Liver (tissue), 9 donors: ENCODE results near the gene VMAC. TPM values are rescaled to one million over a fixed set of nuclear protein-coding genes. Genes with fewer than 3 reads are reported as not detected.

Experiments
- DNase-seq: peaks from one replicate; pipeline ENCODE4 v3.0.0-alpha.2; 2017; ENCODE audit warnings: low spot score
- H3K27ac ChIP-seq, 2 donors: one replicate each; pipeline ENCODE4 v1.7.0; 2013; ENCODE audit warnings: inconsistent platforms in 2 of 2, low read length in 2 of 2, control low read depth in 1 of 2, low read depth in 1 of 2, mild to moderate bottlenecking in 1 of 2
- H3K27me3 ChIP-seq, 4 donors: one replicate each; pipeline versions ENCODE4 v1.6.1 to v1.7.0; 2013; ENCODE audit warnings: low read length in 3 of 4, inconsistent platforms in 1 of 4, mild to moderate bottlenecking in 1 of 4, moderate library complexity in 1 of 4; ENCODE audit not compliant: control insufficient read depth in 4 of 4, insufficient read depth in 4 of 4
- H3K36me3 ChIP-seq, 4 donors: one replicate each; pipeline versions ENCODE4 v1.6.1 to v1.7.0; 2013; ENCODE audit warnings: low read length in 3 of 4, mild to moderate bottlenecking in 3 of 4, low read depth in 1 of 4, moderate library complexity in 1 of 4; ENCODE audit not compliant: control insufficient read depth in 4 of 4, insufficient read depth in 3 of 4
- H3K4me1 ChIP-seq, 4 donors: one replicate each; pipeline versions ENCODE4 v1.6.1 to v1.7.0; 2013; ENCODE audit warnings: low read length in 3 of 4, mild to moderate bottlenecking in 3 of 4, moderate library complexity in 1 of 4; ENCODE audit not compliant: control insufficient read depth in 4 of 4, insufficient read depth in 4 of 4
- H3K4me3 ChIP-seq, 3 donors: one replicate each; pipeline versions ENCODE4 v1.6.1 to v1.7.0; 2013; ENCODE audit warnings: low read length in 3 of 3, control low read depth in 1 of 3, low read depth in 1 of 3, mild to moderate bottlenecking in 1 of 3
- H3K9ac ChIP-seq, 2 donors: one replicate each; pipeline ENCODE4 v1.7.0; 2013; ENCODE audit warnings: low read length in 2 of 2, mild to moderate bottlenecking in 2 of 2, moderate library complexity in 2 of 2, control low read depth in 1 of 2, low read depth in 1 of 2
- H3K9me3 ChIP-seq, 4 donors: one replicate each; pipeline versions ENCODE4 v1.6.1 to v1.7.0; 2013; ENCODE audit warnings: low read length in 3 of 4; ENCODE audit not compliant: control insufficient read depth in 4 of 4
- ATF3 ChIP-seq: IDR thresholded peaks from 2 replicates; pipeline ENCODE4 v1.6.1; 2016; ENCODE audit warnings: antibody characterized with exemption
- CTCF ChIP-seq: fragments of 150-350 bp; IDR thresholded peaks from 2 replicates; pipeline ENCODE4 v1.5.1; 2017; ENCODE audit warnings: improper control_type of control experiment, low read depth, low read length; ENCODE audit not compliant: missing input control
- EGR1 ChIP-seq, 2 donors: IDR thresholded peaks; 2 replicates each; pipeline ENCODE4 v1.6.1; 2016 to 2018; ENCODE audit warnings: antibody characterized with exemption in 2 of 2, low read depth in 2 of 2
- FOXA1 ChIP-seq: IDR thresholded peaks from 2 replicates; pipeline ENCODE4 v1.6.1; 2016; ENCODE audit warnings: antibody characterized with exemption
- FOXA2 ChIP-seq: IDR thresholded peaks from 2 replicates; pipeline ENCODE4 v1.6.1; 2016; ENCODE audit warnings: antibody characterized with exemption
- GABPA ChIP-seq, 2 donors: IDR thresholded peaks in 1 of 2; conservative IDR thresholded peaks in 1 of 2; 2 replicates each; pipeline ENCODE4 v1.6.1; 2016; ENCODE audit warnings: antibody characterized with exemption in 2 of 2, mild to moderate bottlenecking in 1 of 2, moderate library complexity in 1 of 2
- HNF4A ChIP-seq, 2 donors: conservative IDR thresholded peaks; 2 replicates each; pipeline ENCODE4 v1.6.1; 2016; ENCODE audit warnings: antibody characterized with exemption in 2 of 2, mild to moderate bottlenecking in 2 of 2
- HNF4G ChIP-seq: IDR thresholded peaks from 2 replicates; pipeline ENCODE4 v1.6.1; 2016; ENCODE audit warnings: antibody characterized with exemption
- JUND ChIP-seq, 2 donors: IDR thresholded peaks; 2 replicates each; pipeline ENCODE4 v1.6.1; 2016; ENCODE audit warnings: antibody characterized with exemption in 2 of 2
- MAX ChIP-seq: IDR thresholded peaks from 2 replicates; pipeline ENCODE4 v1.6.1; 2016; ENCODE audit warnings: antibody characterized with exemption
- NR2F2 ChIP-seq: IDR thresholded peaks from 2 replicates; pipeline ENCODE4 v1.6.1; 2016; ENCODE audit warnings: antibody characterized with exemption
- RAD21 ChIP-seq, 2 donors: IDR thresholded peaks; 2 replicates each; pipeline ENCODE4 v1.6.1; 2016; ENCODE audit warnings: antibody characterized with exemption in 2 of 2, mild to moderate bottlenecking in 2 of 2
- REST ChIP-seq: IDR thresholded peaks from 2 replicates; pipeline ENCODE4 v1.6.1; 2016; ENCODE audit warnings: antibody characterized with exemption, mild to moderate bottlenecking
- RXRA ChIP-seq, 2 donors: IDR thresholded peaks; 2 replicates each; pipeline ENCODE4 v1.6.1; 2017 to 2018; ENCODE audit warnings: antibody characterized with exemption in 2 of 2, mild to moderate bottlenecking in 1 of 2
- SP1 ChIP-seq: IDR thresholded peaks from 2 replicates; pipeline ENCODE4 v1.6.1; 2018; ENCODE audit warnings: antibody characterized with exemption, mild to moderate bottlenecking
- TAF1 ChIP-seq: conservative IDR thresholded peaks from 2 replicates; pipeline ENCODE4 v1.6.1; 2016; ENCODE audit warnings: antibody characterized with exemption, mild to moderate bottlenecking
- YY1 ChIP-seq: IDR thresholded peaks from 2 replicates; pipeline ENCODE4 v1.6.1; 2016; ENCODE audit warnings: antibody characterized with exemption, mild to moderate bottlenecking
- ZBTB33 ChIP-seq: IDR thresholded peaks from 2 replicates; pipeline ENCODE4 v1.6.1; 2016; ENCODE audit warnings: antibody characterized with exemption
- WGBS: extraction: QIAGEN DNeasy Blood & Tissue Kit; methylation state at CpG from one replicate; pipeline ENCODE4 v1.1.7; 2013; 5-methylcytosine and 5-hydroxymethylcytosine counted together
- polyA plus RNA-seq, 2 donors: library from polyadenylated mRNA; stranded (reverse) in 1 of 2; unstranded in 1 of 2; fragments of 200-250 nt in 1 of 2; fragments of >200 nt in 1 of 2; fragmentation: Nextera tagmentation in 1 of 2; extraction: Ambion mirVana in 1 of 2; gene quantifications; one replicate each; pipeline versions ENCODE4 v1.2.1 to v1.2.3, GENCODE V29; 2013 to 2015
- total RNA-seq, 2 donors: library from RNA; depleted of rRNA; stranded (reverse); fragments of >200 nt; gene quantifications; one replicate each; pipeline ENCODE4 v1.2.3, GENCODE V29; 2014
- donor health status: healthy.
- donor health status: healthy.
- donor health status: healthy.
- donor health status: healthy.
- donor health status: healthy.

The VMAC gene
- total and polyA plus RNA-seq, 4 donors = 1.2 to 7.7 (median 2.6) TPM

- no peaks in the 10 kb centered on the region for H3K9me3 ChIP-seq
- DNase-seq = no peak
- H3K9ac ChIP-seq = no peak overlapping the region
- 94% methylated on average over 14 of the region's 14 CpGs for WGBS
- H3K27me3 ChIP-seq = no peaks in the 10 kb centered on the region
- H3K27ac ChIP-seq = no peak overlapping the region
- H3K4me1 ChIP-seq = peaks cover 3 to 7% (median 4%) of the 10 kb centered on the region in 4 donors
- H3K4me3 ChIP-seq = no peak overlapping the region
- TF ChIP-seq TAF1 = no peak
- no peak for TF ChIP-seq HNF4A (conservative IDR thresholded peaks at IDR 0.05)
- TF ChIP-seq JUND (IDR thresholded peaks at IDR 0.05) = no peak
- no peak for TF ChIP-seq SP1
- no peak for TF ChIP-seq ATF3
- TF ChIP-seq NR2F2 = no peak
- no peak for TF ChIP-seq HNF4G
- no peak for TF ChIP-seq EGR1 (IDR thresholded peaks at IDR 0.05; ENCODE audit: low read depth in 2 of 2)
- no peak for TF ChIP-seq CTCF
- no peak for TF ChIP-seq MAX
- TF ChIP-seq RXRA (IDR thresholded peaks at IDR 0.05) = no peak
- no peak for TF ChIP-seq RAD21 (IDR thresholded peaks at IDR 0.05)
- TF ChIP-seq FOXA1 = no peak
- no peak for TF ChIP-seq GABPA (IDR thresholded peaks at IDR 0.05 in 1 of 2, conservative IDR thresholded peaks at IDR 0.05 in 1 of 2)
- no peak for TF ChIP-seq YY1
- TF ChIP-seq FOXA2 = no peak
- TF ChIP-seq REST = no peak
- no peak for TF ChIP-seq ZBTB33
- peaks cover 11 to 67% (median 45%) of the 10 kb centered on the region in 4 donors for H3K36me3 ChIP-seq
These were observed 25.0 kb downstream of the VMAC start for GRCh38 chr19:5929625-5930024.
